GM19099 (cell line): Measurements from ENCODE around the gene KRT86.

ENCODE experiments used
- POLR2A ChIP-seq: IDR thresholded peaks from 3 replicates; pipeline ENCODE4 v1.6.1; 2011; ENCODE audit warnings: low read depth; ENCODE audit not compliant: insufficient read length; ENCODE audit errors: extremely low read depth

The KRT86 gene

GRCh38 chr12:52274521-52275120 is at the start of gene KRT86:
TSS of gene KRT86 (plus strand) at chr12:52274645. CDS start at chr12:52301917, 27,272 bp downstream.
- TF ChIP-seq POLR2A: no peak

- no peak for TF ChIP-seq POLR2A
Measured at GRCh38 chr12:52225752-52226151, 48.7 kb upstream of the KRT86 start.

- no peak for TF ChIP-seq POLR2A
Measured at GRCh38 chr12:52226446-52226845, 48.0 kb upstream of the KRT86 start.

GRCh38 chr12:52227606-52228166 is 46.8 kb upstream of the KRT86 start:
- no peak for TF ChIP-seq POLR2A

GRCh38 chr12:52228366-52228765 is 46.1 kb upstream of the KRT86 start:
- TF ChIP-seq POLR2A: no peak

GRCh38 chr12:52228931-52229330 is 45.5 kb upstream of the KRT86 start:
- no peak for TF ChIP-seq POLR2A

GRCh38 chr12:52229836-52230343 is 44.6 kb upstream of the KRT86 start:
- no peak for TF ChIP-seq POLR2A

GRCh38 chr12:52230364-52231281 is 43.8 kb upstream of the KRT86 start:
- TF ChIP-seq POLR2A: no peak

- no peak for TF ChIP-seq POLR2A
Measured at GRCh38 chr12:52231305-52232202, 42.9 kb upstream of the KRT86 start.

GRCh38 chr12:52232203-52232673 is 42.2 kb upstream of the KRT86 start:
- no peak for TF ChIP-seq POLR2A

- no peak for TF ChIP-seq POLR2A
Measured at GRCh38 chr12:52232674-52233461, 41.6 kb upstream of the KRT86 start, which contains the start of gene KRT7. TSS of gene KRT7 (plus strand) at chr12:52233243. CDS start at chr12:52233297, 54 bp downstream.

- no peak for TF ChIP-seq POLR2A
Measured at GRCh38 chr12:52233462-52234207, 40.8 kb upstream of the KRT86 start.
